AG04450 (cell line): ENCODE data around the gene FLT4. TPM values are rescaled to one million over a fixed set of nuclear protein-coding genes. Genes with fewer than 3 reads are reported as not detected.

Source experiments
- CTCF ChIA-PET: fragments of 300-600, 350-600 bp; formaldehyde crosslinking; extraction: SDS; loops from one replicate; lab custom pipeline; 2022; ENCODE audit warnings: antibody characterized with exemption, inconsistent platforms; lab: Charles Lee
- POLR2A ChIA-PET: fragments of 350-600 bp; formaldehyde crosslinking; extraction: SDS; loops from one replicate; lab custom pipeline; 2021; ENCODE audit warnings: antibody characterized with exemption, inconsistent platforms; lab: Yijun Ruan, JAX
- DNase-seq: peaks from one replicate; pipeline ENCODE4 v3.0.0-alpha.2; 2011; ENCODE audit warnings: low read depth, low spot score
- H3K27ac ChIP-seq: one replicate; pipeline ENCODE4 v1.5.1; 2012; ENCODE audit warnings: low read depth, low read length, control low read depth
- H3K27me3 ChIP-seq: one replicate; pipeline ENCODE4 v1.6.0; 2012; ENCODE audit warnings: low read length; ENCODE audit not compliant: control insufficient read depth, insufficient read depth
- H3K4me3 ChIP-seq: 2 replicates; pipeline ENCODE4 v1.5.1; 2011; ENCODE audit warnings: mild to moderate bottlenecking, low read depth, low read length, control low read depth
- H3K9me3 ChIP-seq: 2 replicates; pipeline ENCODE4 v1.5.1; 2012; ENCODE audit warnings: low read length; ENCODE audit not compliant: control insufficient read depth, insufficient read depth
- CTCF ChIP-seq: IDR thresholded peaks from 2 replicates; pipeline ENCODE4 v1.5.1; 2011; ENCODE audit warnings: low read depth, low read length, control low read depth, inconsistent platforms
- polyA plus RNA-seq: library from polyadenylated mRNA; depleted of rRNA; stranded (reverse); fragments of >200 nt; gene quantifications from 2 replicates; pipeline ENCODE4 v1.2.3, GENCODE V29; 2011

The FLT4 gene
- polyA plus RNA-seq, 1 experiment, result not detected

GRCh38 chr5:180598797-180599589, 50.4 kb downstream of the FLT4 start:
- ChIA-PET POLR2A (no interaction called here), CTCF (no interaction called here)
- Histone ChIP-seq H3K9me3 (no peaks in the 10 kb centered on the region; the same call in 1 of the 2 replicates), H3K27ac (no peak overlapping the region), H3K27me3 (peaks cover 3% of the 10 kb centered on the region), H3K4me3 (no peak overlapping the region)
- TF ChIP-seq CTCF, result no peak
- DNase-seq, result no peak

- DNase-seq, result no peak
- POLR2A ChIA-PET, result no interaction called here
Measured at GRCh38 chr5:180598316-180598701, 51.1 kb downstream of the FLT4 start.

GRCh38 chr5:180596668-180597231, 52.6 kb downstream of the FLT4 start:
- TF ChIP-seq CTCF, result no peak
- no peak overlapping the region for H3K4me3 ChIP-seq
- no peak for DNase-seq
- CTCF ChIA-PET, result no interaction called here
- no peak overlapping the region for H3K27ac ChIP-seq
- peaks cover 13% of the 10 kb centered on the region for H3K27me3 ChIP-seq
- POLR2A ChIA-PET, result no interaction called here
- no peaks in the 10 kb centered on the region; the same call in 1 of the 2 replicates for H3K9me3 ChIP-seq

More at GRCh38 chr5:180598316-180598701, 51.1 kb downstream of the FLT4 start:
- H3K9me3 ChIP-seq, result no peaks in the 10 kb centered on the region; the same call in 1 of the 2 replicates
- no peak overlapping the region for H3K27ac ChIP-seq
- peaks cover 9% of the 10 kb centered on the region for H3K27me3 ChIP-seq
- no peak for TF ChIP-seq CTCF
- CTCF ChIA-PET, result interaction anchor here (1.0 kb wide), 1 partner anchor 21 kb away, joined by 4 read pairs; no protein-coding TSS in a partner anchor
- H3K4me3 ChIP-seq, result no peak overlapping the region

- Histone ChIP-seq H3K27ac (no peak overlapping the region), H3K9me3 (no peaks in the 10 kb centered on the region; the same call in 1 of the 2 replicates), H3K4me3 (no peak overlapping the region), H3K27me3 (peaks cover 14% of the 10 kb centered on the region)
- no peak for TF ChIP-seq CTCF
- no peak for DNase-seq
- CTCF ChIA-PET, result no interaction called here
- POLR2A ChIA-PET, result no interaction called here
Measured at GRCh38 chr5:180596115-180596667, 53.2 kb downstream of the FLT4 start.
